Right lobe of liver (tissue), 6 donors: ENCODE results near the gene UBE2F. TPM values are rescaled to one million over a fixed set of nuclear protein-coding genes. Genes with fewer than 3 reads are reported as not detected.
A peak's percentile ranks its signal among the peaks of the same experiment; 100 is the strongest.

Experiments used
- ATAC-seq, 4 donors: fragments of 200-7000 bp; cut with Tn5 transposase; one replicate each; pipeline ENCODE4 v1.9.1; 2020; ENCODE audit warnings: mild to moderate bottlenecking in 4 of 4, moderate library complexity in 4 of 4
- DNase-seq, 3 donors: peaks; one replicate each; pipeline ENCODE4 v3.0.0-alpha.2; 2020
- H3K27ac ChIP-seq, 3 donors: fragments of 200-600 bp; one replicate each; pipeline ENCODE4 v1.8.0; 2022
- H3K27me3 ChIP-seq, 2 donors: fragments of 200-600 bp; one replicate each; pipeline ENCODE4 v1.8.0; 2022
- H3K36me3 ChIP-seq, 4 donors: fragments of 200-600 bp; sonication (generic) in 1 of 4; one replicate each; pipeline versions ENCODE4 v1.5.1 to v1.8.0; 2017 to 2022; ENCODE audit warnings: control low read depth in 1 of 4
- H3K4me1 ChIP-seq, 4 donors: fragments of 200-600 bp; sonication (generic) in 1 of 4; one replicate each; pipeline versions ENCODE4 v1.5.1 to v1.8.0; 2017 to 2022; ENCODE audit warnings: control low read depth in 1 of 4
- H3K4me3 ChIP-seq, 3 donors: fragments of 200-600 bp; one replicate each; pipeline ENCODE4 v1.8.0; 2022
- H3K9me3 ChIP-seq, 4 donors: fragments of 200-600 bp; sonication (generic) in 1 of 4; one replicate each; pipeline versions ENCODE4 v1.5.1 to v1.8.0; 2017 to 2022; ENCODE audit warnings: control low read depth in 1 of 4
- POLR2A ChIP-seq: fragments of 450-650 bp; IDR thresholded peaks from one replicate; pipeline ENCODE4 v1.6.1; 2017; ENCODE audit warnings: antibody characterized with exemption, mild to moderate bottlenecking
- WGBS: methylation state at CpG from one replicate; pipeline ENCODE4 v1.1.6; 2018; ENCODE audit warnings: low coverage, low lambda C conversion rate; ENCODE audit not compliant: insufficient coverage; ENCODE audit errors: missing lambda C conversion rate; 5-methylcytosine and 5-hydroxymethylcytosine counted together
- intact Hi-C, 2 donors: fragments of 100-400 bp; cut with DNase I; formaldehyde crosslinking; loops; one replicate each; pipeline versions ENCODE4 v1.11.2 to v1.14.1; 2022
- total RNA-seq, 6 experiments: library from RNA; depleted of rRNA in 2 of 6; stranded (reverse); fragments of >200 nt in 2 of 6; fragmentation: NEBNext Ultra II Directional in 3 of 6; extraction: Animal tissue kit (Norgen Biotek cat#: 25700) in 3 of 6; gene quantifications; one replicate each; pipeline versions ENCODE4 v1.1.0 to v1.2.4, GENCODE V29; 2016 to 2023
- TF ChIP-seq, protein P1 (sequence below), 4 donors: fragments of 200-600 bp in 3 of 4; fragments of 450-650 bp in 1 of 4; IDR thresholded peaks; one replicate each; pipeline versions ENCODE4 v1.5.1 to v1.8.0; 2016 to 2022; ENCODE audit warnings: antibody characterized with exemption in 4 of 4, mild to moderate bottlenecking in 2 of 4
- donor health status: DM: no; HTN: yes; CAD: no.
- donor health status: DM: no; HTN: no; CAD: no.
- donor health status: DM: no; HTN: no; CAD: no.
- donor health status: DM: no; HTN: yes; CAD: no.
- donor health status: DM: no; HTN: yes; CAD: no.

UBE2F gene
- total RNA-seq, 6 experiments from 2014 or later = 23.3 to 44.9 (median 28.3) TPM

DNA sequence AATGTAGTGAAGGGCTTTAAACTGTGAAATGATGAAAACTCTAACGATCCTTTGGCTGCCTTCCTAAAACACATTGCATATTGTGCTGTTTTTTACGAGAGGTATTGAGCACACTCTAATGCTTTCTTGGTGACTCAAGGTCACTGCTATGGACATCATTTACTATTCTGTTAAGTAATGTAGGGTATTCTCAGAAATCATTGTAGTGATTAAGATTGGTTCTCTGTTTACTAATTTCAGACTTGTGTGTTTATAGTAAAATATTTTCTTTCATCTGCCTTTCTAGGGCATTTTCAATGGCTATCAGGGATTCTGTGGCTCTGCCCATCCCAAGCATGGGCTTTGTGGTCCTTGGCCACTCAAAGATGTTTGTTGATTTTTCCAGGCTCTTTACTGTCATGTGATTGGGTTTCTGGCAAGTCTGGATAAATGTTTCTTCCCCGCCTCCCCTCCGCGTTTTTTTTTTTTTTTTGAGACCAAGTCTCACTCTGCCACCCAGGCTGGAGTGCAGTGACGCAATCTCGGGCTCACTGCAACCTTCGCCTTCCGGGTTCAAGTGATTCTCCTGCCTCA lies 29.3 kb downstream of the UBE2F start:
- WGBS = 62% methylated on average over 8 of the region's 9 CpGs
- H3K4me1 ChIP-seq = no peaks in the 10 kb centered on the region
- intact Hi-C loops = no loop called here
- TF ChIP-seq, protein P1, sequence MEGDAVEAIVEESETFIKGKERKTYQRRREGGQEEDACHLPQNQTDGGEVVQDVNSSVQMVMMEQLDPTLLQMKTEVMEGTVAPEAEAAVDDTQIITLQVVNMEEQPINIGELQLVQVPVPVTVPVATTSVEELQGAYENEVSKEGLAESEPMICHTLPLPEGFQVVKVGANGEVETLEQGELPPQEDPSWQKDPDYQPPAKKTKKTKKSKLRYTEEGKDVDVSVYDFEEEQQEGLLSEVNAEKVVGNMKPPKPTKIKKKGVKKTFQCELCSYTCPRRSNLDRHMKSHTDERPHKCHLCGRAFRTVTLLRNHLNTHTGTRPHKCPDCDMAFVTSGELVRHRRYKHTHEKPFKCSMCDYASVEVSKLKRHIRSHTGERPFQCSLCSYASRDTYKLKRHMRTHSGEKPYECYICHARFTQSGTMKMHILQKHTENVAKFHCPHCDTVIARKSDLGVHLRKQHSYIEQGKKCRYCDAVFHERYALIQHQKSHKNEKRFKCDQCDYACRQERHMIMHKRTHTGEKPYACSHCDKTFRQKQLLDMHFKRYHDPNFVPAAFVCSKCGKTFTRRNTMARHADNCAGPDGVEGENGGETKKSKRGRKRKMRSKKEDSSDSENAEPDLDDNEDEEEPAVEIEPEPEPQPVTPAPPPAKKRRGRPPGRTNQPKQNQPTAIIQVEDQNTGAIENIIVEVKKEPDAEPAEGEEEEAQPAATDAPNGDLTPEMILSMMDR (IDR thresholded peaks at IDR 0.05) = no peak
- no peak for TF ChIP-seq POLR2A
- H3K27ac ChIP-seq = no peak overlapping the region
- no peaks in the 10 kb centered on the region for H3K9me3 ChIP-seq
- no peaks in the 10 kb centered on the region for H3K27me3 ChIP-seq
- ATAC-seq = peak in 1 of 4 donors; percentile 28
- H3K4me3 ChIP-seq = no peak overlapping the region
- peaks cover 0 to 13% (median under 1%) of the 10 kb centered on the region in 4 donors for H3K36me3 ChIP-seq
- no peak for DNase-seq

- ATAC-seq (no peak), DNase-seq (no peak)
- H3K4me3 ChIP-seq = no peak overlapping the region
- H3K36me3 ChIP-seq = peaks cover 0 to 4% (median 0%) of the 10 kb centered on the region in 4 donors
- no peaks in the 10 kb centered on the region for H3K27me3 ChIP-seq
- H3K27ac ChIP-seq = no peak overlapping the region
- intact Hi-C loops = no loop called here
- no peaks in the 10 kb centered on the region for H3K4me1 ChIP-seq
- 75% methylated on average over 4 of the region's 4 CpGs for WGBS
- H3K9me3 ChIP-seq = no peaks in the 10 kb centered on the region
- TF ChIP-seq, protein P1 (IDR thresholded peaks at IDR 0.05) = no peak
- TF ChIP-seq POLR2A = no peak
Measured at GRCh38 chr2:237997521-237997920, 30.7 kb downstream of the UBE2F start.

GRCh38 chr2:237998530-237998929 lies 31.7 kb downstream of the UBE2F start:
- no peak for DNase-seq
- H3K27ac ChIP-seq = no peak overlapping the region

GRCh38 chr2:238003234-238004031 lies 36.6 kb downstream of the UBE2F start:
- no peaks in the 10 kb centered on the region for H3K4me1 ChIP-seq
- no peak overlapping the region for H3K4me3 ChIP-seq
- H3K27me3 ChIP-seq = no peaks in the 10 kb centered on the region
- DNase-seq (no peak), ATAC-seq (no peak)
- no peaks in the 10 kb centered on the region for H3K36me3 ChIP-seq
- WGBS = 76% methylated on average over 6 of the region's 7 CpGs
- no peak for TF ChIP-seq POLR2A
- TF ChIP-seq, protein P1 (IDR thresholded peaks at IDR 0.05) = no peak
- intact Hi-C loops = no loop called here
- H3K9me3 ChIP-seq = no peaks in the 10 kb centered on the region
- no peak overlapping the region for H3K27ac ChIP-seq

More at GRCh38 chr2:237998530-237998929, 31.7 kb downstream of the UBE2F start:
- no peak for ATAC-seq
- Histone ChIP-seq H3K4me3 (no peak overlapping the region), H3K27me3 (no peaks in the 10 kb centered on the region), H3K9me3 (no peaks in the 10 kb centered on the region), H3K4me1 (no peaks in the 10 kb centered on the region), H3K36me3 (peaks cover 0 to 3% (median 0%) of the 10 kb centered on the region in 4 donors)
- TF ChIP-seq, protein P1 (IDR thresholded peaks at IDR 0.05) = no peak
- 64% methylated on average over 4 of the region's 4 CpGs for WGBS
- intact Hi-C loops = no loop called here
